Measurements from ENCODE around the gene DNHD1.

DNA sequence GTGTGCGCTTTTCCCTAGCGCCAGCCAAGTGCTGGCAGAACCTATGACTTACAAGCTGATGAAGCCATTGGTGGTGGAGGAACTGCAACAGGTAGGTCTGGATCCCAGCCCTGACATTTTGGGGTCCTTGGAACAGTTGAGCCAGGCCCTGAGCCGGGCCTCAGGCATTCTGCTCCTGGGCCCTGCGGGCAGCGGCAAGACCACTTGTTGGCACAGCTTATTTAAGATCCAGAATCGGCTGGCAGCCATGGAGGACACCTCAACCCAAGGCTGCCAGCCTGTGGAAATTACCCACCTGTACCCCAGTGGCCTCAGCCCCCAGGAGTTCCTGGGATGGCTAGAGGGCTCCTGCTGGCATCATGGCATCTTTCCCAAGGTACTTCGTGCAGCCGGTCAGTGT lies 49.7 kb downstream of the DNHD1 start:
- TF ChIP-seq POLR2AphosphoS5 (IDR thresholded peaks at IDR 0.05; ENCODE audit: low read depth) (no peak), CTCF (IDR thresholded peaks at IDR 0.05; ENCODE audit: insufficient read depth, low read length) (no peak), REST (IDR thresholded peaks at IDR 0.05; ENCODE audit: insufficient replicate concordance, low read depth) (no peak), GABPA (IDR thresholded peaks at IDR 0.05; ENCODE audit: low read depth) (no peak), SPI1 (IDR thresholded peaks at IDR 0.05; ENCODE audit: borderline replicate concordance, low read depth) (no peak)
